ENCODE data around the gene NOX3. TPM values are rescaled to one million over a fixed set of nuclear protein-coding genes. Genes with fewer than 3 reads are reported as not detected.

NOX3 gene
- total and polyA plus RNA-seq, 8 donors = not detected

DNA sequence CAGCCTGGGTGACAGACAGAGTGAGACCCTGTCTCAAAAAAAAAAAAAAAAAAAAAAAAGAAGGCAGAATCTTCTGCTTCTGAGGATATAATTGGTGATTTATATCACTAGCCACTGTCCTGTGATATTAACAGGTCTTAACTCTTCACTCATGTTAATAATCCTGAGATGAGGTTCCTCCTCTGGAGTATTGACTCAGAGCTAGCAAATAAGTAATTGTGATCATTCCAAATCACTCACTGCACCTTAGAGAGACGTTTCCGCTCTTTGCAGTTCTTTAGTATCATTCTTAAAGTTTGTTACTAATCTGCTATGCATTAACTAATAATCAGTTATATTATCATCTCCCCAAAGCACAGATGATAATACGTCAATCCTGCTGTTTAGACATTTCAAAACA is 41.6 kb upstream of the NOX3 start:
- TF ChIP-seq, protein P1, sequence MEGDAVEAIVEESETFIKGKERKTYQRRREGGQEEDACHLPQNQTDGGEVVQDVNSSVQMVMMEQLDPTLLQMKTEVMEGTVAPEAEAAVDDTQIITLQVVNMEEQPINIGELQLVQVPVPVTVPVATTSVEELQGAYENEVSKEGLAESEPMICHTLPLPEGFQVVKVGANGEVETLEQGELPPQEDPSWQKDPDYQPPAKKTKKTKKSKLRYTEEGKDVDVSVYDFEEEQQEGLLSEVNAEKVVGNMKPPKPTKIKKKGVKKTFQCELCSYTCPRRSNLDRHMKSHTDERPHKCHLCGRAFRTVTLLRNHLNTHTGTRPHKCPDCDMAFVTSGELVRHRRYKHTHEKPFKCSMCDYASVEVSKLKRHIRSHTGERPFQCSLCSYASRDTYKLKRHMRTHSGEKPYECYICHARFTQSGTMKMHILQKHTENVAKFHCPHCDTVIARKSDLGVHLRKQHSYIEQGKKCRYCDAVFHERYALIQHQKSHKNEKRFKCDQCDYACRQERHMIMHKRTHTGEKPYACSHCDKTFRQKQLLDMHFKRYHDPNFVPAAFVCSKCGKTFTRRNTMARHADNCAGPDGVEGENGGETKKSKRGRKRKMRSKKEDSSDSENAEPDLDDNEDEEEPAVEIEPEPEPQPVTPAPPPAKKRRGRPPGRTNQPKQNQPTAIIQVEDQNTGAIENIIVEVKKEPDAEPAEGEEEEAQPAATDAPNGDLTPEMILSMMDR (IDR thresholded peaks at IDR 0.05) = no peak
- Histone ChIP-seq H3K9me3 (no peaks in the 10 kb centered on the region), H3K36me3 (no peaks in the 10 kb centered on the region), H3K4me1 (peaks cover 0 to 4% (median 0%) of the 10 kb centered on the region in 3 donors), H3K4me3 (no peak overlapping the region), H3K27me3 (no peaks in the 10 kb centered on the region), H3K27ac (no peak overlapping the region)
- no peak for FAIRE-seq
- ATAC-seq = no peak
- WGBS, 2 donors = 65 to 78% methylated on average over 3 of the region's 3 CpGs
- intact Hi-C loops (cut with DNase I) = no loop called here
- no peak for DNase-seq

DNA sequence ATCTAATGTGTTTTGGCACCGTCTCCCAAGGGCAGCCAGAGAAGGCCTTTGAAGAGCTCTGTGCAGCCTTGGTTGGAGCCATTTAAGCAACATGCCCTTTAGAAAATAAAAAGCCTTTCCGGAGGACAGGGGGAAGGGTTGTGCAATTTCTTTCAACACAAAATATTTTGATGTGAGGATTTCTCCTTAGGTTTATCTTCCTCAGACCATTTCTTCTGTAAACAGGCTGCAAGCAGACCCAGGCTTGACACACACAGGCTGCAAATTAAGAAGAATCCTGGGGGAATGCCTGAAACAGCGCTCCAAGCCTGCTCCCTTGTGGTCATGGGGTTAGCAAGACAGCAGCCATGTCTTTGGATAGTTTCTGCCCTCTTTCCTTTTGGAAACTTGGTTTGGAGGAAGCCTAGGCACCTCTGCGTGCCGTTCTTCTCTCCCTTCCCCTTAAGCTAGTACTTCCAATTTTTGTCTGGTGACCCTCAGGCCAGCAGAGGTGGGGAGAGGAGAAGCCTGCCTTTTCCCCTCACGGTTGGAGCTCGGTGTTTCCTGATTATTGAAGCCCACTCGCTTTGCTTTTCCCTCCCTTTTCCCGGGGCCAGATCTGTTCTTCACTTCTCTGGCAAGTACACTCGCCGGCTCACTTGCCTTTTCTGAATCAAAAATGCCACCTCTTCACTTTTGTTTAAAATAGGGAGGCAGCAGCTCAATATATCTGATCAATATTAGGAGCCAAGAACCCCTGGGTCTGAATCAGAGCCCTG is 39.6 kb upstream of the NOX3 start:
- peaks cover 0 to 4% (median 0%) of the 10 kb centered on the region in 3 donors for H3K4me1 ChIP-seq
- no peaks in the 10 kb centered on the region for H3K9me3 ChIP-seq
- intact Hi-C loops (cut with DNase I) = no loop called here
- TF ChIP-seq, protein P1 (IDR thresholded peaks at IDR 0.05) = no peak
- no peaks in the 10 kb centered on the region for H3K27me3 ChIP-seq
- H3K36me3 ChIP-seq = no peaks in the 10 kb centered on the region
- ATAC-seq (peak in 3 of 4 donors; percentile 40 to 64 (median 59)), FAIRE-seq (no peak), DNase-seq (no peak)
- H3K4me3 ChIP-seq = no peak overlapping the region
- H3K27ac ChIP-seq = no peak overlapping the region
- WGBS, 2 donors = 71 to 82% methylated on average over 11 of the region's 11 CpGs

DNA sequence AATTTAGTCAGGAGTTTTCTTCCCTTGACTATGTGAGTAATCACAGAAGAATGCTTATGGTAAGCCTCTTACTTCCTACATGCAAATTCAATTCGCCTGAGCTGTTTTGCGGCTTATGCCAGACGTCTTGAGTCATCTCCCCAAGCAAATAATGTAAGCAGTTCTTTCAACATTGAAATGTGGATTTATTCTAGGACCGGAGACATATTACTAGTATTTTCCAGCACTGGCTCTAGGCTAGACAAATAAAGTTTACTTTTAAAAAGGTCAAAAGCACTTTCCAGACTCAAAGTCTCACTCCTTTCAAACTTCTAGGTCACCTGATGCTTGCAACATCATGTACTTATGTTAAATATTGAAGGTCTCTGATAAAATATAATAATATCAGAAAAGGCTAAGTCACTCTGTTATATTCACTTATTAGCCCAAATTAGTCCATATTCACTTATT is 38.1 kb upstream of the NOX3 start:
- H3K4me1 ChIP-seq = peaks cover 0 to 4% (median 0%) of the 10 kb centered on the region in 3 donors
- DNase-seq = peak in 1 of 6 donors; percentile 17
- H3K27me3 ChIP-seq = no peaks in the 10 kb centered on the region
- TF ChIP-seq, protein P1 (IDR thresholded peaks at IDR 0.05) = no peak
- H3K9me3 ChIP-seq = no peaks in the 10 kb centered on the region
- no peaks in the 10 kb centered on the region for H3K36me3 ChIP-seq
- intact Hi-C loops (cut with DNase I) = no loop called here
- peak; percentile 37 for FAIRE-seq
- peak overlapping the region in 2 of 4 donors; percentile 27 to 35 for H3K27ac ChIP-seq
- WGBS, 2 donors = 56 to 72% methylated on average over 4 of the region's 4 CpGs
- ATAC-seq = peak in 3 of 4 donors; percentile 64 to 89 (median 84)
- H3K4me3 ChIP-seq = no peak overlapping the region

DNA sequence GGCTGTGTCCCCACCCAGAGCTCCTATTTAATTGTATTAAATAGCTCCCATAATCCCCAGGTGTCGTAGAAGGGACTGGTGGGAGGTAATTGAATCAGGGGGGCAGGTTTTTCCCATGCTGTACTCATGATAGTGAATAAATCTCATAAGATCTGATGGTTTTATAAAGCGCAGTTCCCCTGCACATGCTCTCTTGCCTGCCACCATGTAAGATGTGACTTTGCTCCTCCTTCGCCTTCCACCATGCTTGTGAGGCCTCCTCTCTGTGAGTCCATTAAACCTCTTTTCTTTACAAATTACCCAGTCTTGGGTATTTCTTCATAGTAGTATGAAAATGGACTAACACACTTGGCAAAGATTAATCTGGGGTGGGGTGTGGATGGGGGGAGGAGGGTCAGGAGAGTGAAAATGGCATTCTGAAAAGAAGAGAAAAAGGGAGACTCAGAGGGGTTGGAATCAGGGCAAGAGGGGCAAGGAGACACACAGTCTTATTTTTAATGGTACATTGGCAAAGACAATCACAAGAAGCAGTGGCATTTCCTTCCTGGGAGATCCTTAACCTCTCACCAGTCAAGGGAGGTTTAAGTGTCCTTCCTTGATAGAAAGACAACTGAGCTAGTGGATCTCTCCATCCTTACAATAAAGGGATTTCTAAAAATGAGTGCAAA is 37.5 kb upstream of the NOX3 start:
- intact Hi-C loops (cut with DNase I) = no loop called here
- no peaks in the 10 kb centered on the region for H3K36me3 ChIP-seq
- no peak for DNase-seq
- WGBS, 2 donors = 83 to 97% methylated on average over 3 of the region's 3 CpGs
- no peak overlapping the region for H3K4me3 ChIP-seq
- TF ChIP-seq, protein P1 (IDR thresholded peaks at IDR 0.05) = no peak
- ATAC-seq = no peak
- H3K27ac ChIP-seq = no peak overlapping the region
- H3K27me3 ChIP-seq = no peaks in the 10 kb centered on the region
- H3K9me3 ChIP-seq = no peaks in the 10 kb centered on the region
- FAIRE-seq = no peak
- H3K4me1 ChIP-seq = peaks cover 0 to 4% (median 0%) of the 10 kb centered on the region in 3 donors

Data from pancreas (tissue), 10 donors.